MM.1S (cell line): ENCODE results near the gene RPS4Y1.

Source experiments
- DNase-seq: peaks from one replicate; pipeline ENCODE4 v3.0.0-alpha.2; 2015
- H2AFZ ChIP-seq: fragments of 300-600 bp; sonication (generic); 2 replicates; pipeline ENCODE4 v1.6.0; 2016; ENCODE audit warnings: antibody characterized with exemption, low read length
- H3F3A ChIP-seq: fragments of 300-600 bp; sonication (generic); 2 replicates; pipeline ENCODE4 v1.6.1; 2016; ENCODE audit warnings: mild to moderate bottlenecking, antibody characterized with exemption, low read length, moderate library complexity, mixed read lengths; ENCODE audit not compliant: insufficient read depth
- H3K27ac ChIP-seq: fragments of 300-600 bp; sonication (generic); 2 replicates; pipeline ENCODE4 v1.5.1; 2016; ENCODE audit warnings: mild to moderate bottlenecking, low read length
- H3K27me3 ChIP-seq: fragments of 300-600 bp; sonication (generic); replicated peaks from 2 replicates; pipeline ENCODE4 v1.6.0; 2016; ENCODE audit warnings: low read length; ENCODE audit not compliant: insufficient read depth
- H3K36me3 ChIP-seq: fragments of 300-600 bp; sonication (generic); replicated peaks from 2 replicates; pipeline ENCODE4 v1.6.1; 2016; ENCODE audit warnings: mild to moderate bottlenecking, low read length, mixed read lengths; ENCODE audit not compliant: insufficient read depth
- H3K4me1 ChIP-seq: fragments of 300-600 bp; sonication (generic); 2 replicates; pipeline ENCODE4 v1.6.1; 2016; ENCODE audit warnings: low read length, mixed read lengths
- H3K4me2 ChIP-seq: fragments of 300-600 bp; sonication (generic); 2 replicates; pipeline ENCODE4 v1.6.0; 2016; ENCODE audit warnings: low read depth, low read length
- H3K4me3 ChIP-seq: fragments of 300-600 bp; sonication (generic); 2 replicates; pipeline ENCODE4 v1.5.1; 2016; ENCODE audit warnings: low read length, mixed read lengths
- H3K79me2 ChIP-seq: fragments of 300-600 bp; sonication (generic); 2 replicates; pipeline ENCODE4 v1.6.1; 2016; ENCODE audit warnings: mixed run types, low read length, mixed read lengths
- H3K9ac ChIP-seq: fragments of 300-600 bp; sonication (generic); 2 replicates; pipeline ENCODE4 v1.6.1; 2016; ENCODE audit warnings: low read length, mixed read lengths
- H3K9me2 ChIP-seq: fragments of 300-600 bp; sonication (generic); replicated peaks from 2 replicates; pipeline ENCODE4 v1.6.1; 2016; ENCODE audit warnings: mild to moderate bottlenecking, low read length, mixed read lengths; ENCODE audit not compliant: insufficient read depth
- H3K9me3 ChIP-seq: fragments of 300-600 bp; sonication (generic); replicated peaks from 2 replicates; pipeline ENCODE4 v1.6.1; 2016; ENCODE audit warnings: mild to moderate bottlenecking, low read length, mixed read lengths; ENCODE audit not compliant: insufficient read depth
- H4K20me1 ChIP-seq: fragments of 300-600 bp; sonication (generic); 2 replicates; pipeline ENCODE4 v1.6.1; 2016; ENCODE audit warnings: mild to moderate bottlenecking, low read length, moderate library complexity, mixed read lengths; ENCODE audit not compliant: insufficient read depth
- CTCF ChIP-seq: fragments of 300-600 bp; sonication (generic); IDR thresholded peaks from 2 replicates; pipeline ENCODE4 v1.5.1; 2016; ENCODE audit warnings: antibody characterized with exemption, low read length, mixed read lengths
- EZH2 ChIP-seq: fragments of 300-600 bp; sonication (generic); optimal IDR thresholded peaks from 2 replicates; pipeline ENCODE3; 2017; ENCODE audit warnings: low read depth, mild to moderate bottlenecking, antibody characterized with exemption, low read length, mixed read lengths
- EZH2phosphoT487 ChIP-seq: fragments of 300-600 bp; sonication (generic); IDR thresholded peaks from 2 replicates; pipeline ENCODE4 v1.6.1; 2018; ENCODE audit warnings: antibody characterized with exemption, low read length

Gene RPS4Y1

GRCh38 chrY:2913066-2913815 is 71.8 kb downstream of the RPS4Y1 start:
- Histone ChIP-seq H3K4me1 (no peaks in the 10 kb centered on the region), H4K20me1 (no peaks in the 10 kb centered on the region), H3K27ac (no peak overlapping the region), H3K27me3 (no peaks in the 10 kb centered on the region), H3F3A (no peaks in the 10 kb centered on the region), H3K9ac (no peak overlapping the region), H2AFZ (no peak overlapping the region), H3K36me3 (no peaks in the 10 kb centered on the region), H3K79me2 (no peaks in the 10 kb centered on the region), H3K9me3 (no peaks in the 10 kb centered on the region), H3K4me2 (no peak overlapping the region), H3K4me3 (no peak overlapping the region), H3K9me2 (no peaks in the 10 kb centered on the region)
- TF ChIP-seq EZH2: no peak
- TF ChIP-seq EZH2phosphoT487: no peak
- no peak for TF ChIP-seq CTCF
- no peak for DNase-seq
